Measurements from ENCODE around the gene NBAS. TPM values are rescaled to one million over a fixed set of nuclear protein-coding genes. Genes with fewer than 3 reads are reported as not detected.

The NBAS gene
- polyA plus RNA-seq, 1 donor from 2014 or later = 31.9 TPM

DNA sequence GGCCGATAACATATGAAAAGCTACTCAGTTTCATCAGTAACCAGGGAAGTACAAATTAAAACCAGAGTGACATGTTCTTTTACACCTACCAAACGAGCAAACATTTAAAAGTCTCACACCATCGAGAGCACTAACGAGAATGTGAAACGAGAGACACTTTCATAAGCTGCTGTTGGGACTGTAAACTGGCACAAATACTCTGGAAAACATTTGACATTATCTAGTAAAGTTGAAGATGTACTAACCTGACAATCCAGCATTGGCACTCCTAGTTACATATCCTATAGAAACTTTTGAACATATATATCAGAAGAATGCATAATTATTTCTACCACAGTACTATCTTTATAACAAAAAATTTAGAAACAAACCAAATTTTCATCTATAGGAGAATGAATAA, 28.1 kb downstream of the NBAS start:
- H2AFZ ChIP-seq (ENCODE audit: low read depth, low read length) = no peak overlapping the region
- no peak for TF ChIP-seq EZH2 (IDR thresholded peaks at IDR 0.05; ENCODE audit: borderline replicate concordance, insufficient read depth, low read length, poor library complexity, severe bottlenecking)
- no peaks in the 10 kb centered on the region for H3K9me2 ChIP-seq (ENCODE audit: insufficient read depth, low read length)
- no peak overlapping the region for H3K27ac ChIP-seq (ENCODE audit: low read length)
- H4K20me1 ChIP-seq (ENCODE audit: insufficient read depth) = no peaks in the 10 kb centered on the region
- no peaks in the 10 kb centered on the region for H3K9me3 ChIP-seq (ENCODE audit: low read length)
- no peaks in the 10 kb centered on the region for H3K79me2 ChIP-seq (replicated peaks; ENCODE audit: insufficient read depth, low read length)
- no peak overlapping the region for H3K9ac ChIP-seq (ENCODE audit: low read length)
- H3K4me2 ChIP-seq (ENCODE audit: low read length) = no peak overlapping the region
- no peaks in the 10 kb centered on the region for H3K27me3 ChIP-seq (ENCODE audit: insufficient read depth, low read depth, low read length)
- peaks cover 11% of the 10 kb centered on the region for H3K36me3 ChIP-seq (ENCODE audit: insufficient read depth, low read length)
- no peaks in the 10 kb centered on the region for H3F3A ChIP-seq (ENCODE audit: insufficient read depth, low read length, poor library complexity, severe bottlenecking)
- no peak overlapping the region for H3K4me3 ChIP-seq (ENCODE audit: low read length)

DNA sequence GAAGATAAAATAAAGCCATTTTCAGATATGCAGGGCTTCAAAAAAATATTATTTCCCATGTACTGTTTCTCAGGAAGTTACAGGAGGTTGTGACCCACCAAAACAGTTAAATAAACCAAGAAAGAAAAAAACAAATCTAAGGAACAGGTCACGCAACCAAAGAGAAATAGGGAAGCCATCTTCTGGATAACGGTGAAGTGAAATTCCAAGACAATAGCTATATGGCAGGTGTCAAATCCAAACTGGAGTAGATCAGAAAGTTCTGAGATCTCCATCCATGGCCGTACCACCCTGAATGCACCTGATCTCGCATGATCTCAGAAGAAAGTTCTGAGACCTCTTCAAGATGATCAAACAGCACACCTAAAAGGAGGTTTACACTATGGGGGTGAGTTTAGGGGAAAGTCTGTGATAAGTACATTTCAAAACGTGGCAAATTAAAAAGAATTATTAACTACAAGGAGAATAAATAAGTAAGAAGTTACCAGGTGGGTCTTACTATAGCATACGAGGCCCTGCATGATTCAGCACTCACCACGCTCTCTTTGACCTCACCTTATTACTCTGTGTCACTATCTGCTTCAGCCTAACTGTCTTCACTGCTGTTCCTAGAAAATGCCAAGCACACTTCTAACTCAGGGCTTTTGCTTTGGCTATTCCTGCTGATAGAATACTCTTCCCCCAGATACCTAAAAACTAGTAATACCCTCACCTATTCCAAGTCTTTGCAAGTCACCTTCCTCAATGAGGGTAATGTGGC, 29.9 kb downstream of the NBAS start:
- Histone ChIP-seq H4K20me1 (ENCODE audit: insufficient read depth) (no peaks in the 10 kb centered on the region), H3K9me3 (ENCODE audit: low read length) (no peaks in the 10 kb centered on the region), H3K9me2 (ENCODE audit: insufficient read depth, low read length) (no peaks in the 10 kb centered on the region)

GRCh38 chr2:15527074-15527739, 33.9 kb downstream of the NBAS start:
- H2AFZ ChIP-seq (ENCODE audit: low read depth, low read length) = no peak overlapping the region
- no peaks in the 10 kb centered on the region for H3K36me3 ChIP-seq (ENCODE audit: insufficient read depth, low read length)
- H4K20me1 ChIP-seq (ENCODE audit: insufficient read depth) = no peaks in the 10 kb centered on the region
- H3K27me3 ChIP-seq (ENCODE audit: insufficient read depth, low read depth, low read length) = no peaks in the 10 kb centered on the region
- H3K9me2 ChIP-seq (ENCODE audit: insufficient read depth, low read length) = no peaks in the 10 kb centered on the region
- no peak overlapping the region for H3K27ac ChIP-seq (ENCODE audit: low read length)
- TF ChIP-seq POLR2AphosphoS5 (IDR thresholded peaks at IDR 0.05) (no peak), MXI1 (conservative IDR thresholded peaks at IDR 0.05; ENCODE audit: poor library complexity, severe bottlenecking) (no peak), EP300 (conservative IDR thresholded peaks at IDR 0.05; ENCODE audit: poor library complexity, severe bottlenecking) (no peak), RAD21 (conservative IDR thresholded peaks at IDR 0.05) (no peak), TAF1 (IDR thresholded peaks at IDR 0.05; ENCODE audit: low read depth) (no peak), EZH2 (IDR thresholded peaks at IDR 0.05; ENCODE audit: borderline replicate concordance, insufficient read depth, low read length, poor library complexity, severe bottlenecking) (no peak), SMC3 (conservative IDR thresholded peaks at IDR 0.05; ENCODE audit: poor library complexity) (no peak), CTCF (IDR thresholded peaks at IDR 0.05; ENCODE audit: poor library complexity, severe bottlenecking) (no peak)
- TF ChIP-seq, protein P1, sequence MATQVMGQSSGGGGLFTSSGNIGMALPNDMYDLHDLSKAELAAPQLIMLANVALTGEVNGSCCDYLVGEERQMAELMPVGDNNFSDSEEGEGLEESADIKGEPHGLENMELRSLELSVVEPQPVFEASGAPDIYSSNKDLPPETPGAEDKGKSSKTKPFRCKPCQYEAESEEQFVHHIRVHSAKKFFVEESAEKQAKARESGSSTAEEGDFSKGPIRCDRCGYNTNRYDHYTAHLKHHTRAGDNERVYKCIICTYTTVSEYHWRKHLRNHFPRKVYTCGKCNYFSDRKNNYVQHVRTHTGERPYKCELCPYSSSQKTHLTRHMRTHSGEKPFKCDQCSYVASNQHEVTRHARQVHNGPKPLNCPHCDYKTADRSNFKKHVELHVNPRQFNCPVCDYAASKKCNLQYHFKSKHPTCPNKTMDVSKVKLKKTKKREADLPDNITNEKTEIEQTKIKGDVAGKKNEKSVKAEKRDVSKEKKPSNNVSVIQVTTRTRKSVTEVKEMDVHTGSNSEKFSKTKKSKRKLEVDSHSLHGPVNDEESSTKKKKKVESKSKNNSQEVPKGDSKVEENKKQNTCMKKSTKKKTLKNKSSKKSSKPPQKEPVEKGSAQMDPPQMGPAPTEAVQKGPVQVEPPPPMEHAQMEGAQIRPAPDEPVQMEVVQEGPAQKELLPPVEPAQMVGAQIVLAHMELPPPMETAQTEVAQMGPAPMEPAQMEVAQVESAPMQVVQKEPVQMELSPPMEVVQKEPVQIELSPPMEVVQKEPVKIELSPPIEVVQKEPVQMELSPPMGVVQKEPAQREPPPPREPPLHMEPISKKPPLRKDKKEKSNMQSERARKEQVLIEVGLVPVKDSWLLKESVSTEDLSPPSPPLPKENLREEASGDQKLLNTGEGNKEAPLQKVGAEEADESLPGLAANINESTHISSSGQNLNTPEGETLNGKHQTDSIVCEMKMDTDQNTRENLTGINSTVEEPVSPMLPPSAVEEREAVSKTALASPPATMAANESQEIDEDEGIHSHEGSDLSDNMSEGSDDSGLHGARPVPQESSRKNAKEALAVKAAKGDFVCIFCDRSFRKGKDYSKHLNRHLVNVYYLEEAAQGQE (IDR thresholded peaks at IDR 0.05; ENCODE audit: borderline replicate concordance) = no peak
- no peaks in the 10 kb centered on the region for H3F3A ChIP-seq (ENCODE audit: insufficient read depth, low read length, poor library complexity, severe bottlenecking)
- H3K79me2 ChIP-seq (replicated peaks; ENCODE audit: insufficient read depth, low read length) = no peaks in the 10 kb centered on the region
- H3K4me3 ChIP-seq (ENCODE audit: low read length) = no peak overlapping the region
- H3K4me2 ChIP-seq (ENCODE audit: low read length) = no peak overlapping the region
- no peak overlapping the region for H3K9ac ChIP-seq (ENCODE audit: low read length)
- no peaks in the 10 kb centered on the region for H3K9me3 ChIP-seq (ENCODE audit: low read length)

More for the DNA sequence above, 29.9 kb downstream of the NBAS start:
- no peak for TF ChIP-seq MXI1 (conservative IDR thresholded peaks at IDR 0.05; ENCODE audit: poor library complexity, severe bottlenecking)
- no peak for TF ChIP-seq POLR2AphosphoS5 (IDR thresholded peaks at IDR 0.05)
- Histone ChIP-seq H2AFZ (ENCODE audit: low read depth, low read length) (no peak overlapping the region), H3K9ac (ENCODE audit: low read length) (no peak overlapping the region), H3K27me3 (ENCODE audit: insufficient read depth, low read depth, low read length) (no peaks in the 10 kb centered on the region), H3K4me3 (ENCODE audit: low read length) (no peak overlapping the region), H3F3A (ENCODE audit: insufficient read depth, low read length, poor library complexity, severe bottlenecking) (no peaks in the 10 kb centered on the region), H3K79me2 (replicated peaks; ENCODE audit: insufficient read depth, low read length) (no peaks in the 10 kb centered on the region), H3K4me2 (ENCODE audit: low read length) (no peak overlapping the region), H3K27ac (ENCODE audit: low read length) (no peak overlapping the region), H3K36me3 (ENCODE audit: insufficient read depth, low read length) (peaks cover 8% of the 10 kb centered on the region)

All from neural cell (in vitro differentiated cells).